ENCODE measurements around the gene WDR13.

DNA sequence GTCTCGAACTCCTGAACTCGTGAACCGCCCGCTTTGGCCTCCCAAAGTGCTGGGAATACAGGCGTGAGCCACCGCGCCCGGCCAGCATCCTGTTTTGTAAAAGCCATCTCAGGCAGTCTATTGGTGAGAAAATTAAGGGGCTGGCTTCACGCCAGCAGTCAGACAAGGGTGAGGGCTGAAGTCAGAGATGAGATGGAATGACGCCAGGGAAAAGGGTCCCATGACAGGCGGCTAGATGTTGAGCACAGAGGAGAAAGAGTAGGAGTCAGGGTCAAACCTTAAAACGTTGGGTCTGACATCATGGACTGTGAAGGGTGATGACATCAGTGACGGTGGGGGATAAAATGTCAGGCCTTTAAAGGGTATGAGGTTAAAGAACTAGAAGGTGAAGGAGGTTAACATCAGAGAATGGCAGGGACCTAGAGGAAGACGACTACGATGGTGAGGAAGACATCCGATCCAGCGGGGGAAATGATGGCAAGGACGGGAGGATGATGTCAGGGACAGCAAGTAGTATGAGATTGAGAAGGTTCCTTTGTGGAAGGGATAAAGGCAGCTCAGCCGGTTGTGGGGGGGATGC, 23.5 kb upstream of the WDR13 start:
- TF ChIP-seq, protein P1, sequence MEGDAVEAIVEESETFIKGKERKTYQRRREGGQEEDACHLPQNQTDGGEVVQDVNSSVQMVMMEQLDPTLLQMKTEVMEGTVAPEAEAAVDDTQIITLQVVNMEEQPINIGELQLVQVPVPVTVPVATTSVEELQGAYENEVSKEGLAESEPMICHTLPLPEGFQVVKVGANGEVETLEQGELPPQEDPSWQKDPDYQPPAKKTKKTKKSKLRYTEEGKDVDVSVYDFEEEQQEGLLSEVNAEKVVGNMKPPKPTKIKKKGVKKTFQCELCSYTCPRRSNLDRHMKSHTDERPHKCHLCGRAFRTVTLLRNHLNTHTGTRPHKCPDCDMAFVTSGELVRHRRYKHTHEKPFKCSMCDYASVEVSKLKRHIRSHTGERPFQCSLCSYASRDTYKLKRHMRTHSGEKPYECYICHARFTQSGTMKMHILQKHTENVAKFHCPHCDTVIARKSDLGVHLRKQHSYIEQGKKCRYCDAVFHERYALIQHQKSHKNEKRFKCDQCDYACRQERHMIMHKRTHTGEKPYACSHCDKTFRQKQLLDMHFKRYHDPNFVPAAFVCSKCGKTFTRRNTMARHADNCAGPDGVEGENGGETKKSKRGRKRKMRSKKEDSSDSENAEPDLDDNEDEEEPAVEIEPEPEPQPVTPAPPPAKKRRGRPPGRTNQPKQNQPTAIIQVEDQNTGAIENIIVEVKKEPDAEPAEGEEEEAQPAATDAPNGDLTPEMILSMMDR (optimal IDR thresholded peaks at IDR 0.05 in 1 of 3, IDR thresholded peaks at IDR 0.05 in 1 of 3, conservative IDR thresholded peaks at IDR 0.05 in 1 of 3; ENCODE audit: extremely low read depth in 1 of 3, insufficient read depth in 2 of 3, low read length in 3 of 3): no peak
- TF ChIP-seq EZH2 (IDR thresholded peaks at IDR 0.05; ENCODE audit: low read length): no peak

Data from keratinocyte (primary cell).